Endothelial cell of umbilical vein (primary cell): ENCODE data around the gene NRG3. TPM values are rescaled to one million over a fixed set of nuclear protein-coding genes. Genes with fewer than 3 reads are reported as not detected.

Experiments used
- BruUV-seq: library from RNA; stranded (reverse); fragments of 400-500 nt; replicated peaks from 2 replicates; lab custom pipeline; 2021; lab: Mats Ljungman, UMichigan
- CTCF ChIA-PET: fragments of 300-600, 350-600 bp; sonication (Branson Sonifier 250); formaldehyde crosslinking; loops from one replicate; lab custom pipeline; 2021; ENCODE audit warnings: antibody characterized with exemption, inconsistent platforms; lab: Charles Lee
- POLR2A ChIA-PET: fragments of 300-600, 350-600 bp; sonication (Branson Sonifier 250); formaldehyde crosslinking; loops from one replicate; lab custom pipeline; 2021; ENCODE audit warnings: antibody characterized with exemption, inconsistent platforms; lab: Charles Lee
- DNase-seq: peaks from one replicate; pipeline ENCODE4 v3.0.0-alpha.2; 2011; ENCODE audit warnings: low read depth, low spot score
- FAIRE-seq: peaks from 2 replicates; lab custom pipeline; 2011; peaks lifted over from hg19 to GRCh38; lab: Jason Lieb, UNC
- H2AFZ ChIP-seq: 2 replicates; pipeline ENCODE4 v1.6.0; 2012; ENCODE audit warnings: low read depth, low read length, control low read depth, inconsistent platforms
- H3K27ac ChIP-seq: 2 replicates; pipeline ENCODE4 v1.5.1; 2011; ENCODE audit warnings: low read depth, mild to moderate bottlenecking, control low read depth, low read length, moderate library complexity; ENCODE audit not compliant: insufficient read depth
- H3K27me3 ChIP-seq, 2 experiments: 2 replicates each; pipeline versions ENCODE4 v1.6.0 to v1.6.1; 2011; ENCODE audit warnings: low read length in 2 of 2, mixed read lengths in 1 of 2; ENCODE audit not compliant: control insufficient read depth in 2 of 2, insufficient read depth in 2 of 2
- H3K36me3 ChIP-seq, 2 experiments: 2 replicates in 1 of 2; 3 replicates in 1 of 2; pipeline ENCODE4 v1.5.1; 2011; ENCODE audit warnings: low read length in 2 of 2, mild to moderate bottlenecking in 1 of 2, moderate library complexity in 1 of 2; ENCODE audit not compliant: control insufficient read depth in 2 of 2, insufficient read depth in 2 of 2; ENCODE audit errors: extremely low read depth in 1 of 2
- H3K4me1 ChIP-seq: 3 replicates; pipeline ENCODE4 v1.5.1; 2011; ENCODE audit warnings: mild to moderate bottlenecking, low read length; ENCODE audit not compliant: control insufficient read depth, insufficient read depth; ENCODE audit errors: extremely low read depth
- H3K4me2 ChIP-seq: 2 replicates; pipeline ENCODE4 v1.6.1; 2011; ENCODE audit warnings: low read length, control low read depth, mixed read lengths; ENCODE audit not compliant: insufficient read depth
- H3K4me3 ChIP-seq, 3 experiments: fragments of 200-600 bp in 1 of 3; sonication (generic), shearing (Covaris generic) in 1 of 3; replicated peaks in 1 of 3; 2 replicates each; pipeline ENCODE4 v1.5.1; 2011 to 2016; ENCODE audit warnings: control low read depth in 3 of 3, low read length in 3 of 3, mild to moderate bottlenecking in 2 of 3, inconsistent platforms in 1 of 3, low read depth in 1 of 3, moderate library complexity in 1 of 3; ENCODE audit not compliant: insufficient read depth in 1 of 3
- H3K79me2 ChIP-seq: 2 replicates; pipeline ENCODE4 v1.6.0; 2012; ENCODE audit warnings: low read length, inconsistent platforms; ENCODE audit not compliant: control insufficient read depth, insufficient read depth
- H3K9ac ChIP-seq: replicated peaks from 2 replicates; pipeline ENCODE3; 2011; ENCODE audit warnings: low read length, control low read depth; ENCODE audit not compliant: insufficient read depth; ENCODE audit errors: extremely low read depth
- H3K9me1 ChIP-seq: replicated peaks from 3 replicates; pipeline ENCODE4 v1.6.0; 2011; ENCODE audit warnings: mild to moderate bottlenecking, low read length; ENCODE audit not compliant: control insufficient read depth, insufficient read depth; ENCODE audit errors: extremely low read depth
- H3K9me3 ChIP-seq: replicated peaks from 2 replicates; pipeline ENCODE4 v1.5.1; 2012; ENCODE audit warnings: low read length, inconsistent platforms; ENCODE audit not compliant: control insufficient read depth, insufficient read depth
- H4K20me1 ChIP-seq: replicated peaks from 2 replicates; pipeline ENCODE3; 2011; ENCODE audit warnings: mild to moderate bottlenecking, low read length; ENCODE audit not compliant: control insufficient read depth, insufficient read depth; ENCODE audit errors: extremely low read depth
- CTCF ChIP-seq, 2 donors: IDR thresholded peaks; 1 replicate in 1 of 2; 2 replicates in 1 of 2; pipeline ENCODE4 v1.5.1; 2011; ENCODE audit warnings: low read length in 2 of 2, mild to moderate bottlenecking in 2 of 2, moderate library complexity in 2 of 2, control low read depth in 1 of 2, inconsistent platforms in 1 of 2, low read depth in 1 of 2; ENCODE audit not compliant: insufficient read depth in 1 of 2; ENCODE audit errors: extremely low read depth in 1 of 2
- EZH2 ChIP-seq: IDR thresholded peaks from 2 replicates; pipeline ENCODE4 v1.6.1; 2012; ENCODE audit warnings: borderline replicate concordance, low read depth, mild to moderate bottlenecking, moderate library complexity, low read length, inconsistent platforms; ENCODE audit not compliant: severe bottlenecking
- FOS ChIP-seq: IDR thresholded peaks from 2 replicates; pipeline ENCODE4 v1.6.1; 2011; ENCODE audit warnings: mild to moderate bottlenecking, low read length, moderate library complexity, borderline replicate concordance; ENCODE audit not compliant: insufficient read depth
- GATA2 ChIP-seq: IDR thresholded peaks from 2 replicates; pipeline ENCODE4 v1.7.0; 2011; ENCODE audit warnings: low read depth, mild to moderate bottlenecking, moderate library complexity, mixed read lengths, low read length; ENCODE audit not compliant: insufficient read length, insufficient read depth
- JUN ChIP-seq: IDR thresholded peaks from 2 replicates; pipeline ENCODE4 v1.6.1; 2011; ENCODE audit warnings: borderline replicate concordance, low read depth; ENCODE audit not compliant: insufficient read length, insufficient read depth
- MYC ChIP-seq: IDR thresholded peaks from one replicate; pipeline ENCODE4 v1.6.1; 2011; ENCODE audit warnings: mild to moderate bottlenecking, low read depth, low read length
- POLR2A ChIP-seq: IDR thresholded peaks from 2 replicates; pipeline ENCODE4 v1.6.1; 2012; ENCODE audit warnings: low read depth, mild to moderate bottlenecking, control low read depth, low read length
- POLR2AphosphoS5 ChIP-seq: IDR thresholded peaks from 2 replicates; pipeline ENCODE4 v1.6.1; 2012; ENCODE audit warnings: low read depth, mild to moderate bottlenecking, control low read depth, low read length, moderate library complexity; ENCODE audit not compliant: insufficient read depth
- dilution Hi-C: fragments of 300-500 bp; cut with MboI; formaldehyde crosslinking; loops from one replicate; pipeline ENCODE4 v1.15.0; 2019; ENCODE audit warnings: low sequenced_read_pairs; ENCODE audit not compliant: extremely low pct_ligation_motif_present
- intact Hi-C: fragments of 100-400 bp; cut with micrococcal nuclease; formaldehyde crosslinking; loops from one replicate; pipeline ENCODE4 v1.10.0; 2022
- polyA plus RNA-seq, 4 experiments: library from polyadenylated mRNA; depleted of rRNA in 3 of 4; stranded (reverse) in 3 of 4; unstranded in 1 of 4; fragments of >200 nt; gene quantifications; 2 replicates each; pipeline versions ENCODE4 v1.2.1 to v1.2.3, GENCODE V29; 2011 to 2012; ENCODE audit warnings: missing spikeins in 1 of 4
- total RNA-seq: library from RNA; stranded (reverse); gene quantifications from 2 replicates; pipeline ENCODE4 v1.2.3, GENCODE V29; 2021
- TF ChIP-seq, protein P1 (sequence below): IDR thresholded peaks from 2 replicates; pipeline ENCODE4 v1.6.1; 2011; ENCODE audit not compliant: insufficient read depth, insufficient read length

NRG3 gene
- total and polyA plus RNA-seq, 2 donors (not counting 3 experiments of a cell fraction or from before 2014, with no cell fraction given), result 1.9 to 3.9 TPM

GRCh38 chr10:81978238-81978637 lies 103.2 kb downstream of the NRG3 start:
- Histone ChIP-seq H4K20me1 (no peaks in the 10 kb centered on the region), H3K4me1 (peaks cover 8% of the 10 kb centered on the region), H2AFZ (no peak overlapping the region), H3K27me3 (no peaks in the 10 kb centered on the region), H3K4me3 (no peak overlapping the region), H3K79me2 (no peaks in the 10 kb centered on the region), H3K4me2 (no peak overlapping the region), H3K9me3 (no peaks in the 10 kb centered on the region), H3K9ac (no peak overlapping the region), H3K27ac (no peak overlapping the region), H3K9me1 (no peaks in the 10 kb centered on the region), H3K36me3 (no peaks in the 10 kb centered on the region)
- TF ChIP-seq CTCF (IDR thresholded peaks at IDR 0.05; ENCODE audit: extremely low read depth in 1 of 2, insufficient read depth in 1 of 2, low read depth in 1 of 2, low read length in 2 of 2), result no peak
- TF ChIP-seq, protein P1, sequence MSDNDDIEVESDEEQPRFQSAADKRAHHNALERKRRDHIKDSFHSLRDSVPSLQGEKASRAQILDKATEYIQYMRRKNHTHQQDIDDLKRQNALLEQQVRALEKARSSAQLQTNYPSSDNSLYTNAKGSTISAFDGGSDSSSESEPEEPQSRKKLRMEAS, result no peak
- dilution Hi-C loops (no loop called here), intact Hi-C loops (no loop called here)
- POLR2A ChIA-PET, result no interaction called here
- DNase-seq (peak; percentile 42), FAIRE-seq (peak; percentile 74)
- no TSS peak for BruUV-seq
- CTCF ChIA-PET, result no interaction called here

GRCh38 chr10:81981724-81982123 lies 106.7 kb downstream of the NRG3 start:
- BruUV-seq, result no TSS peak
- no peak overlapping the region for H3K4me3 ChIP-seq
- dilution Hi-C loops, result no loop called here
- FAIRE-seq (peak; percentile 44), DNase-seq (peak; percentile 68)
- intact Hi-C loops, result loop anchor here (5.0 kb wide), 1 partner anchor 61 kb away; no protein-coding TSS in a partner anchor
- no peak overlapping the region for H2AFZ ChIP-seq
- no peaks in the 10 kb centered on the region for H3K27me3 ChIP-seq
- H3K4me2 ChIP-seq, result no peak overlapping the region
- H3K9me3 ChIP-seq, result no peaks in the 10 kb centered on the region
- peak; percentile 9 for TF ChIP-seq JUN
- TF ChIP-seq EZH2, result no peak
- peak; percentile 74 for TF ChIP-seq GATA2
- TF ChIP-seq POLR2AphosphoS5, result no peak
- TF ChIP-seq, protein P1, result no peak
- no peak for TF ChIP-seq CTCF (IDR thresholded peaks at IDR 0.05; ENCODE audit: extremely low read depth in 1 of 2, insufficient read depth in 1 of 2, low read depth in 1 of 2, low read length in 2 of 2)
- no peak for TF ChIP-seq MYC
- TF ChIP-seq POLR2A, result no peak
- TF ChIP-seq FOS, result peak; percentile 51
- H4K20me1 ChIP-seq, result no peaks in the 10 kb centered on the region
- H3K36me3 ChIP-seq, result no peaks in the 10 kb centered on the region
- CTCF ChIA-PET, result interaction anchor here (1.0 kb wide), 1 partner anchor 11 kb away, joined by 3 read pairs; no protein-coding TSS in a partner anchor
- POLR2A ChIA-PET, result no interaction called here
- H3K9me1 ChIP-seq, result no peaks in the 10 kb centered on the region
- no peak overlapping the region for H3K9ac ChIP-seq
- H3K27ac ChIP-seq, result no peak overlapping the region
- peaks cover 8% of the 10 kb centered on the region for H3K4me1 ChIP-seq
- H3K79me2 ChIP-seq, result no peaks in the 10 kb centered on the region
